HG03066 (cell line): ENCODE measurements around the gene MUC4.

Experiments used
- ATAC-seq: cut with Tn5 transposase; IDR thresholded peaks from one replicate; pipeline ENCODE4 v1.9.1; 2021; ENCODE audit warnings: low read depth; ENCODE audit not compliant: unreplicated experiment

Gene MUC4

GRCh38 chr3:195811756-195812155, at the start of gene MUC4:
MUC4 (minus strand) TSS chr3:195811929; CDS start chr3:195811817, 112 bp downstream.
- ATAC-seq = no peak

DNA sequence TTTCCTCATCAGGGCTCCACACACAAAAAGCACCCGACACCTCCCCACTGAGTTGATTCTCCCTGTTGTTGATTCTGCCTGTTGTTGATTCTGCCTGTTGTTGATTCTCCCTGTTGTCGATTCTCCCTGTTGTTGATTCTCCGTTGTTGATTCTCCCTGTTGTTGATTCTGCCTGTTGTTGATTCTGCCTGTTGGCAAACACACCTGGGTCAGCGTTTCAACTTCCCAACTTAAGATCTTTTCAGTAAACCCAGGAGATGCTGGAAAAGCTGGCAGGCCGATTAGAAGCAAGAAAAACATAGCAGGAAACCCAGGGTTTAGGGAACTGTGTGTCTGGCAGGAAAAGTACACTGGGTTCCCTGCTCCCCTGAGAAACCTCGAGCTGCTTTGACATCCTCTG, 48.7 kb upstream of the MUC4 start:
- ATAC-seq = no peak

GRCh38 chr3:195859846-195860411, 48.2 kb upstream of the MUC4 start:
- no peak for ATAC-seq

GRCh38 chr3:195859061-195859845, 47.5 kb upstream of the MUC4 start:
- ATAC-seq = no peak

DNA sequence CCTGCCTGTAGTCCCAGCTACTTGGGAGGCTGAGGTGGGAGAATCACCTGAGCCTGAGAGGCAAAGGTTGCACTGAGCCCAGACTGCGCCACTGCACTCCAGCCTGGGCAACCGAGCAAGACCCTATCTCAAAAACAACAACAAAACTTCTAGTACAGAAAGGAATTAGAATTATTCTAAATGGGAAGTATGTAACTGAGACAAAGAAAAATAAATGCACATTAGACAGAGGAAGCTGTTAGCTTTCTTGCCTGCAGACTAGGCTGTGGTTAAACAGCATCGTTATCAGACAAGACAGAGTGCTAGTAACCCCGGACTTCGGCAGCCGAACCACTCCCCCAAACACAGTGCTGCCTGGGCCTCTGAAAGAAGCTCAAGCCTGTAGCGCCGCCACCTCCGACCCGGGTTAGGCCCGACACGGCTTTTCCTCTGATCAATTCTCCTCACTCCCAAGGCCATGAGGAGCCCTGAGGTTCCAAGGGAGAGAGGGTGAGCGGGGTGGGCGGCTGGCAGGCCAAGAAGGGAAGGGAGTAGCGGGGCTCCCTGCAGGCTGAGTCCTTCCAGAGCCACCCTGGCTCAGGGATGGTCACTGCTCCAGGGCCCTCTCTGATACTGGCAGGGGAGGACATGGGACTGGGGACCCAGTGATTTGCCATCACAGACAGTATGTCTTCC, 44.8 kb upstream of the MUC4 start:
- no peak for ATAC-seq

- no peak for ATAC-seq
Observed at GRCh38 chr3:195855471-195856409, 44.0 kb upstream of the MUC4 start.

DNA sequence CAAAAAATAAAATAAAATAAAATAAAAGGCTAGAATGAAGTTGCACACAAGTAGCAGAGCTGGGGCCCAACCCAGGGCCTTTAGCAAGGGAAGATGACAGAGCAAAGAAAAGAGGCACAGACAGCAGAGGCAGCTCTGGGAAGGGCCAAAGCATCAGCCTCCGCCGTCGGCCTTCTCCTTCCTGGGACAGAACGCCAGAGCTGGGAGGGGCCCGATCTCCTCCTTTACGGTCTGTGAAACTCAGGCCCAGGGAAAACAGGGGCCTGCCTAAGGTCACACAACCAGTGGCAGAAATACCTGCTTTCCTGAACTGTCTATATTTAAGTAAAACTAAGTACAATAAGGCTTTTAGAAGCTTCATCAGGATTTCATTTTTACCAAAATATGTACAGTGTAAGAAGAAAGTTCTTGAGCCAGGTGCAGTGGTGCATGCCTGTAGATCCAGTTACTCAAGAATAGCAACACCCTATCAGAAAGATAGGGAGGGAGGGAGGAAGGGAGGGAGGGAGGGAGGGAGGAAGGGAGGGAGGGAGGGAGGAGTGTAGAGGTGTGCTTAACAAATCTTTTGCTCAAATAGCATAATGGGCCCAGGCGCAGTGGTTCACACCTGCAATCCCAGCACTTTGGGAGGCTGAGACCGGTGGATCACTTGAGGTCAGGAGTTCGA, 43.0 kb upstream of the MUC4 start:
- ATAC-seq = no peak

DNA sequence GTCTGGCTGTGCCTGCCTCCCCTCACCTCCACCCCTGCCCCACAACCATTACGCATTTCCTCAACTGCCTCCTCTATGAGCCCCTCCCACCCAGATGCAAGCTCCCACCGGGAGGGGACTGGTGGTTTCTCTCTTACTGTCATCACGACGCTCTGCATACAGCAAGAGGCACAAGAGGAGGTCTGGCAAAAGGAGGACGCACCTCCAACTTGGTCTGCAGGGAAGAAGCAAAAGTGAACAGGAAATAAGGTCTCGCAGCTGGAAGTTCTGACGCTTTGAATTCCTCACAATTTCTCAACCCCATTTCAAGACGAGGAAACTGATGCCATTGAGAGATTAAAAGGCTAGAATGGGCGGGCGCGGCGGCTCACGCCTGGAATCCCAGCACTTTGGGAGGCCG, 42.3 kb upstream of the MUC4 start:
- ATAC-seq = no peak

DNA sequence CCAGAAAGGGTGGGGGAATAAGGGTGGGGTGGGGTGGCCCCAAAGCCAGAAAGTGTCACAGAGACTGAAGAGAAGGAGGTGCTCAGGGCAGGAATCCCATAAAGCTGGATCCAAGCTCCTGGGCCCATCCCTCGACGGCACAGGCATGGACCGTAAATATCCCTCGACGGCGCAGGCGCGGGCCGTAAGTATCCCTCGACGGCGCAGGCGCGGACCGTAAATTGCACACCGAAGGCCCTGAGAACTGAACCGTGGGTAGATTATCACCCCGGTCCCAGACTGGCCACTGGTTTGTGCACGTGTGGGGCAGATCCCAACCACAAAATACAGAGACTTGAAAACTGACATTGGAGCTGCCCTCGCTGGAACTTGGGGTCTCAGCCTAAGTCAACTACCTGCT, 41.3 kb upstream of the MUC4 start:
- ATAC-seq = no peak

DNA sequence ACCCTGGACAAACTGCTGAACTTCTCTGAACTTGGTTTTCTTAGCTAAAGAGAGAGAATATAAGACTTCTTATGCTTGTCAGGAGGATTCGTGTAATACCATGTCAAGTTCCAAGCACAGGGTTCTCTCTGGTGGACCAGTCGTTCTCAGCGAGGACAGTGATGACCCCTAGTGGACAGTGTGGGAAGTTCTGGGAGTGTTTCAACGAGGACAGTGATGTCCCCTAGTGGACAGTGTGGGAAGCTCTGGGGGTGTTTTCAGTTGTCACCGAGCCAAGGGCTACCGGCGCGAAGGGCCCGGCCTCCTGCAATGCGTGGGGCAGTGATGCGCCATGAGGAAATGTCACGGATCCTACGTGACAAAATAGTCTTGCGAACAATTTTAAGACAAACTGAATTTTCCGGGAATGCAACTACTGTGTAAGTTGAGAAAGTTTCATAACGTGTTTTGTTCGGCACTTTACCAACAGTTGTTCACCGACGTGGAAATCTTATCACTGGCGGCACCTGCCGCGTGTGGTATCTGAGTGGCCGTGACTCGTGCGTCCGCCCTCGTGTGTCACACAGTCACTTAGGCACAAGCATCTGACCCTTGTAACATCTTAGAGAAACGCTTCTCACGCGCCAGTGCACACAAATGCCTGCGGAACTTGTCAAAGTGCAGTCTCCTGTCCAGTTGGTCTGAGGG, 39.3 kb upstream of the MUC4 start:
- peak; percentile 80 for ATAC-seq

- ATAC-seq = no peak
Observed at GRCh38 chr3:195849322-195850074, 37.8 kb upstream of the MUC4 start.

- no peak for ATAC-seq
Observed at GRCh38 chr3:195847055-195847950, 35.6 kb upstream of the MUC4 start.

DNA sequence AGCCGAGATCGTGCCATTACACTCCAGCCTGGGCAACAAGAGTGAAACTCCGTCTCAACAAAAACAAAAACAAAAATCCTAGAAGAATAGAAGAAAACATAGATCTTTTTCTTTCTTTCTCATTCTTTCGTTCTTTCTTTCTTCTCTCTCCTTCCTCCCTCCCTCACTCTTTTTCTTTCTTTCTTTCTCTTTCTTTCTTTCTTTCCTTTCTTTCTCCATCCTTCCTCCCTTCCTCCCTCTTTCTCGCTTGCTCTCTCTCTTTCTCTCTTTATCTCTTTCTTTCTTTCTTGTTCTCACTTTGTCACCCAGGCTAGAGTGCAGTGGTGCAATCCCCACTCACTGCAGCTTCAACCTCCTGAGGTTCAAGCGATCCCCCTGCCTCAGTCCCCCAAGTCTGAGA, 33.8 kb upstream of the MUC4 start:
- ATAC-seq = no peak

DNA sequence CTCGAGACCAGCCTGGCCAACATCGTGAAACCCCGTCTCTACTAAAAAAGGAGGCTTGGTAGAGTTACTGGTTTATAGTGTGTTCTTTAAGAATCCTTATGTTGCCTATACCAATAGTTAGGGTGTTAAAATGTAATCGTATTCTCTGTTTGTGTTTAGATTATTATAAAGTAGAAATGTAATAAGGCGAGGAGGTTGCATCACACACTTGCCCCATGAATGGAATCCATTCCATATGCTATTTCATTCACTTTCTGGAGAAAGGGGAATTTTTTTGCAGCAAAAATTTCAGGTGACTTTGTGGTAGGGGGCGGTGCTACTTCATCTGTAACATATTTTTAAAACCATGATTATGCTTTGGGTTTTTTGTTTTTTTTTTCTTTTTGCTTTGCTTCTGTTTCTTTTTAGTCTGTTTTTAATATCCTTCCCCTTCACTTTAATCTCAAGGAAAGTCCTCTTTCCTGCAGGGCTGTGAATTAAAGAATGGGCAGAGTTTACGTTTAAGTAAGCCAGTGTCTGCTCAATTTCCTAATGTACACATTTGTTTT, 33.0 kb upstream of the MUC4 start:
- no peak for ATAC-seq

DNA sequence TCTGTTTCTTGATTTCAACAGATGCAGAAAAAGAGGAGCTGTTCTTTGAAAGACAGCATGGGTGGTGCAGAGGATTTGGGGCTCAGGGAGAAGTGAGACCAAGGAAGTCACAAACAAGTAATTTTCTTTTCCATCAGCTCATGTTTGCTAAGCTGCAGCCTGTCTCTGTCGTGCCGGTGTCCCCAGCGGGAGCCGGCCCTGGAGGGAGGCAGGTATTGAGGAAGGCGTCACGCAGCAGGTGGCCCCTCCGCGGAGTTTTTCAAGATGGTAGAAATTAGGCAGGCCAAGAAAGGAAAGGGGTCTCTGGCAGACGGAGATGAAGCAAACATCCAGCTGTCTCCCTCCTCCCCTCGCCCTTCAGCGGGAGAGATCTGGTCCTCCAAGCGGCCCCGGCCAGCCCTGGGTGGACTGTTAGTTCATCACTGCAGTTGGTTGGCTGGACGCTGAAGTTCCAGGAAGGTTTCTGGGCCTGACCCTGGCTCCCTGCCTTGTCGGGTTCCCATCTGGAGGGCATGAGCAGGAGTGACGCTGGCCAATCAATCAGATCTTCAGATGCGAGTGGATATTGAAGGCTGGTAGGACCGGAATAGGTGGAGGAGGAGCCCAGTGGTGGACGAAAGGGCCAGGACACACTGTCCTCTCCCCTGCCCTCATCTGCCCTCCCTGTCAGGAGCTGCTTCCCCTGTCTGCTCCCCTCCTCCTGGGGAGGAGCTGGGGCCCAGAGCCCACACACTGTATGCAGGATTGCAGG, 27.7 kb upstream of the MUC4 start:
- no peak for ATAC-seq

DNA sequence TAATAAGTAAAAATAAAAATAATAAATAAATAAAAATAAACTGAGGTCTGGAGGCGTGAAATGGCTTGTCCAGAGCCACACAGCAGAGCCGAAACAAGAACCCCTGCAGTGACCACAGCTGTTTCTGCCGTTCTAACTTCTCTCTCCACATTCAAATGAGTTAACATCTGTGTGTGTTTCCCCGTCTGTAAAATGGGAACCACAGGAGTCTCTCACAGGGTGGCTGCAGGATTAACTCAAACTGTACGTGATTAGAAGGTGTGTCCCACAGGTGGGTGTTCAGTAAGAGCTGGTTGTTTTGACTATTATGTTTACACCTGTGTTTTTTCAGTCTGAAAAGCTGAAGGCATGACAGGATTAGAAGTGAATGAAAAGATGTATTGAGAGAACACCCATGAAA, 27.0 kb upstream of the MUC4 start:
- no peak for ATAC-seq
